Activated naive CD8-positive, alpha-beta T cell treated with anti-CD3 and anti-CD28 coated beads, Interleukin-2, amount 50 U/mL, for 24 hours (primary cell): ENCODE data around the gene POLR2C.
"Not testable (repeated sequence)": the region's sequence is repeated elsewhere in the genome, so short reads cannot be mapped to it uniquely, and the experiment has no call there.

Source experiments
- ATAC-seq: fragments of 150-1000 bp; cut with Tn5 transposase; one replicate; pipeline ENCODE4 v1.10.0; 2021
- DNase-seq: peaks from one replicate; pipeline ENCODE4 v3.0.0; 2021
- H3K27ac Mint-ChIP-seq: one replicate; pipeline ENCODE4 v1.8.0; 2021; ENCODE audit warnings: mild to moderate bottlenecking, mixed read lengths
- H3K27me3 Mint-ChIP-seq: one replicate; pipeline ENCODE4 v1.8.0; 2021; ENCODE audit warnings: mixed read lengths
- H3K36me3 Mint-ChIP-seq: one replicate; pipeline ENCODE4 v1.8.0; 2021; ENCODE audit warnings: low read depth, mixed read lengths
- H3K4me1 Mint-ChIP-seq: one replicate; pipeline ENCODE4 v1.8.0; 2021; ENCODE audit warnings: mixed read lengths
- H3K4me3 Mint-ChIP-seq: one replicate; pipeline ENCODE4 v1.8.0; 2021; ENCODE audit warnings: mild to moderate bottlenecking, moderate library complexity, mixed read lengths
- H3K9me3 Mint-ChIP-seq: one replicate; pipeline ENCODE4 v1.8.0; 2021; ENCODE audit warnings: mixed read lengths

Gene POLR2C

GRCh38 chr16:57499941-57500340 lies 37.5 kb downstream of the POLR2C start:
- ATAC-seq, H3K27ac Mint-ChIP-seq, H3K4me3 Mint-ChIP-seq, DNase-seq, H3K4me1 Mint-ChIP-seq, H3K36me3 Mint-ChIP-seq, H3K9me3 Mint-ChIP-seq, H3K27me3 Mint-ChIP-seq: not testable (repeated sequence)

GRCh38 chr16:57500578-57501111 lies 38.2 kb downstream of the POLR2C start:
- ATAC-seq, result no peak
- H3K27me3 Mint-ChIP-seq, result no peaks in the 10 kb centered on the region
- no peaks in the 10 kb centered on the region for H3K9me3 Mint-ChIP-seq
- no peak for DNase-seq
- no peaks in the 10 kb centered on the region for H3K36me3 Mint-ChIP-seq
- no peak overlapping the region for H3K27ac Mint-ChIP-seq
- H3K4me3 Mint-ChIP-seq, result no peak overlapping the region
- no peaks in the 10 kb centered on the region for H3K4me1 Mint-ChIP-seq

- Mint-ChIP-seq H3K27ac (no peak overlapping the region), H3K27me3 (no peaks in the 10 kb centered on the region), H3K9me3 (no peaks in the 10 kb centered on the region)
These were observed 39.0 kb downstream of the POLR2C start for GRCh38 chr16:57501492-57501891.

GRCh38 chr16:57502048-57502775 lies 39.7 kb downstream of the POLR2C start:
- H3K36me3 Mint-ChIP-seq, result no peaks in the 10 kb centered on the region
- no peaks in the 10 kb centered on the region for H3K4me1 Mint-ChIP-seq
- ATAC-seq (no peak), DNase-seq (no peak)
- no peak overlapping the region for H3K4me3 Mint-ChIP-seq
- no peak overlapping the region for H3K27ac Mint-ChIP-seq
- H3K27me3 Mint-ChIP-seq, result no peaks in the 10 kb centered on the region
- H3K9me3 Mint-ChIP-seq, result no peaks in the 10 kb centered on the region

More at GRCh38 chr16:57501492-57501891, 39.0 kb downstream of the POLR2C start:
- DNase-seq (no peak), ATAC-seq (no peak)
- Mint-ChIP-seq H3K4me3 (no peak overlapping the region), H3K36me3 (no peaks in the 10 kb centered on the region), H3K4me1 (no peaks in the 10 kb centered on the region)

- ATAC-seq (no peak), DNase-seq (no peak)
- H3K4me1 Mint-ChIP-seq, result no peaks in the 10 kb centered on the region
- H3K9me3 Mint-ChIP-seq, result no peaks in the 10 kb centered on the region
- H3K4me3 Mint-ChIP-seq, result no peak overlapping the region
- no peaks in the 10 kb centered on the region for H3K36me3 Mint-ChIP-seq
- H3K27me3 Mint-ChIP-seq, result no peaks in the 10 kb centered on the region
- H3K27ac Mint-ChIP-seq, result no peak overlapping the region
These were observed 40.9 kb downstream of the POLR2C start for GRCh38 chr16:57503366-57503765.

GRCh38 chr16:57504001-57504400 lies 41.5 kb downstream of the POLR2C start:
- no peaks in the 10 kb centered on the region for H3K9me3 Mint-ChIP-seq
- DNase-seq (no peak), ATAC-seq (no peak)
- no peaks in the 10 kb centered on the region for H3K4me1 Mint-ChIP-seq
- H3K27me3 Mint-ChIP-seq, result no peaks in the 10 kb centered on the region
- no peak overlapping the region for H3K27ac Mint-ChIP-seq
- no peak overlapping the region for H3K4me3 Mint-ChIP-seq
- no peaks in the 10 kb centered on the region for H3K36me3 Mint-ChIP-seq

- H3K4me1 Mint-ChIP-seq, result no peaks in the 10 kb centered on the region
- ATAC-seq, result no peak
- H3K4me3 Mint-ChIP-seq, result no peak overlapping the region
- no peaks in the 10 kb centered on the region for H3K27me3 Mint-ChIP-seq
- no peak for DNase-seq
- no peaks in the 10 kb centered on the region for H3K9me3 Mint-ChIP-seq
- H3K27ac Mint-ChIP-seq, result no peak overlapping the region
- H3K36me3 Mint-ChIP-seq, result no peaks in the 10 kb centered on the region
These were observed 42.0 kb downstream of the POLR2C start for GRCh38 chr16:57504491-57504890.

- Mint-ChIP-seq H3K4me1 (no peaks in the 10 kb centered on the region), H3K27ac (no peak overlapping the region), H3K9me3 (no peaks in the 10 kb centered on the region), H3K27me3 (no peaks in the 10 kb centered on the region), H3K36me3 (no peaks in the 10 kb centered on the region), H3K4me3 (no peak overlapping the region)
- DNase-seq (no peak), ATAC-seq (no peak)
These were observed 42.7 kb downstream of the POLR2C start for GRCh38 chr16:57505169-57505568.

GRCh38 chr16:57507136-57508034 lies 44.9 kb downstream of the POLR2C start:
- ATAC-seq (no peak), DNase-seq (no peak)
- Mint-ChIP-seq H3K27me3 (no peaks in the 10 kb centered on the region), H3K4me1 (no peaks in the 10 kb centered on the region), H3K4me3 (no peak overlapping the region), H3K36me3 (no peaks in the 10 kb centered on the region), H3K27ac (no peak overlapping the region), H3K9me3 (no peaks in the 10 kb centered on the region)

- no peaks in the 10 kb centered on the region for H3K4me1 Mint-ChIP-seq
- H3K27me3 Mint-ChIP-seq, result no peaks in the 10 kb centered on the region
- H3K4me3 Mint-ChIP-seq, result no peak overlapping the region
- H3K36me3 Mint-ChIP-seq, result no peaks in the 10 kb centered on the region
- DNase-seq (no peak), ATAC-seq (no peak)
- no peaks in the 10 kb centered on the region for H3K9me3 Mint-ChIP-seq
- H3K27ac Mint-ChIP-seq, result no peak overlapping the region
These were observed 45.6 kb downstream of the POLR2C start for GRCh38 chr16:57508035-57508425.

- Mint-ChIP-seq H3K36me3 (no peaks in the 10 kb centered on the region), H3K4me1 (no peaks in the 10 kb centered on the region), H3K27ac (no peak overlapping the region), H3K4me3 (no peak overlapping the region), H3K9me3 (no peaks in the 10 kb centered on the region), H3K27me3 (no peaks in the 10 kb centered on the region)
- DNase-seq, result no peak
- no peak for ATAC-seq
These were observed 46.9 kb downstream of the POLR2C start for GRCh38 chr16:57509231-57509923.

- Mint-ChIP-seq H3K36me3 (no peaks in the 10 kb centered on the region), H3K9me3 (no peaks in the 10 kb centered on the region), H3K4me3 (no peak overlapping the region), H3K4me1 (no peaks in the 10 kb centered on the region), H3K27ac (no peak overlapping the region), H3K27me3 (no peaks in the 10 kb centered on the region)
- DNase-seq (no peak), ATAC-seq (no peak)
These were observed 47.8 kb downstream of the POLR2C start for GRCh38 chr16:57510016-57510871.

- no peaks in the 10 kb centered on the region for H3K4me1 Mint-ChIP-seq
- no peaks in the 10 kb centered on the region for H3K9me3 Mint-ChIP-seq
- H3K27me3 Mint-ChIP-seq, result no peaks in the 10 kb centered on the region
- DNase-seq (no peak), ATAC-seq (no peak)
- no peaks in the 10 kb centered on the region for H3K36me3 Mint-ChIP-seq
- H3K27ac Mint-ChIP-seq, result no peak overlapping the region
- H3K4me3 Mint-ChIP-seq, result no peak overlapping the region
These were observed 50.0 kb downstream of the POLR2C start for GRCh38 chr16:57512296-57513001.
